HG03108 (cell line): ENCODE data around the gene FARP1.

Experiments used
- ATAC-seq: cut with Tn5 transposase; IDR thresholded peaks from one replicate; pipeline ENCODE4 v1.9.1; 2021; ENCODE audit warnings: moderate library complexity; ENCODE audit not compliant: unreplicated experiment

Gene FARP1

DNA sequence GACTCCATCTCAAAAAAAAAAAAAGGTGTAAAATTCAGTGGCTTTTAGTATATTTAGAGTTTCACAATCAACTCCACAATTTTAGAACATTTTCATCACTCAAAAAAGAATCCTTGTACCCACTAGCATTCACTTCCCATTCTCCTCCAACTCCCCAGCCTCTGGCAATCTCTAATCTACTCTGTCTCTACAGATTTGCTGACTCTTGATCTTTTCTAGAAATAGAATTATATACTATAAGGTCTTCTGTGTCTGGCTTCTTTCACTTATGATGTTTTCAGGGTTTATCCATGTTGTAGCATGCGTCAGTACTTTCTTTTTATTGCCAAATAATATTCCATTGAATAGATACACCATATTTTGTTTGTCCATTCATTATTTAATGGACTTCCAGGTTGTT lies 8.0 kb upstream of the FARP1 start:
- ATAC-seq = no peak

DNA sequence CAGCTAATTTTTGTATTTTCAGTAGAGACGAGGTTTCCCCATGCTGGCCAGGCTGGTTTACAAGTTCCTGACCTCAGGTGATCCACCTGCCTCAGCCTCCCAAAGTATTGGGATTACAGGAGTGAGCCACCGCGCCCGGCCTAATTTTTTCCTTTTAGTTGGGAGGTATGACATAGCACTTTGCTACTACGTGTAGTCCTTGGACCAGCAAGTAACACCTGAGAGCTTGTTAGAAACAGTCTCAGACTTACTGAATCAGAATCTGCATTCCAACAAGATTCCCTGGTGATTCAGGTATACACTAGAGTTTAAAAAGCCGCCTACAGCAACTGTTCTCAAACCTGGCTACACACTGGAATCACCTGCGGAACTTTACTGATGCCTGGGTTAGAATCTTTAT lies 1.8 kb upstream of the FARP1 start:
- no peak for ATAC-seq

DNA sequence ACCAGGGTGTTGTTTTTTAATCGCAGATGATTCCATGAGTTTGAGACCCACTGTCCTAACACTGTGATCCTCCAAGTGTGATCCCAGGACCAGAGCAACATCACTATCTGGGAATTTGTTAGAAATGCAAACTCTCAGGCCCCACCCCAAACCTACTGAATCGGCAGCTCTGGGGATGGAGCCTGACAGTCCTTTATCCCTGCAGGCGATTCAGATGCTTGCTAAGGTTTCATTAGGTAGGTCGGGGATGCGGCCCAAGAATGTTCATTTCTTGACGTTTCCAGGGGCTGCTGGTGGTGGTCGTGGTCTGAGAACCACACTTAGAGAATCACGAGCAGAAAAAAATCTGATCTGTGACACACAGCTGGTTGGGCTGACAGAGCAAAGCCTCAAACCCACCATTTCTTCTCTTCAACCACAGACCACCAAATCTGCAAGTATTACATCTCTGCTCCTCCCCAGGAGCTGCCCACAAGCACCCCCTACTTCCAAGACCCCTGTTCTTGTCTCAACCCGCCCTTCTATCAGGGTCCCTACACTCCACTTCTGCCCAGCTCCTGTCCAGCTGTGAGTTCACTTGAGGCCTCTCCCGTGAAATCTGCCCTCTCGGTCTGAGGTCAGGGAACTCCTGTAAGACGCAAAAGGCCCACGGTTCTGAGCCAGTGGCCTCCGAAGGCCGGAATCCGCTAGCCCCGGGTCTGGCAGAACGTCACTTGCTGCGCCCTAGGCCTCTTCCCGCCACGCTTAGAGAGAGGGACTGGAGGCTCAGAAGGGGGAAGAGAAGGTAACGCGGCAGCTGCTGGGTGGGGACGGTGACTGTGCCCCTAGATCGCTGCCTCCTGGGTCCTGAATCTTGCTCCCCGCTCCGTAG lies 1.1 kb upstream of the FARP1 start:
- peak; percentile 13 for ATAC-seq

DNA sequence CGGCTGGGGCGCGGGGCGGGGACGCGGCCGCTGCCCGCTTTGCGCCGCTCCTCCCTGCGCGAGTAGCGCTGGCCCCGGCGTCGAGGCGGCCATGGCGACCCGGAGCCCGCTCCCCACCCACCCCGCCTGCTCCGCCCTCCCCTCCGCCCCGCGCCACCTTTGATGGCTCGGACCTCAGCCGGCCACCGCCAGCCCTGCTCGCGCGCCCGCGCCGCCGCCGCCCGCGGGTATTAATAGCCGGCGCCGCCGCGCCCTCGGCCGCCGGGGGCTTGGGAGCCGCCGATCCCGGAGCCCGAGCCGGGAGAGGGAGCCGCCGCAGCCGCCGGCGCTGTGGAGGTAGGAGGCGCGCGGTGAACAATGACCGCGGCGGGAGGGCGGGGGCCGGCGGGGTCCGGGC lies 261 bp downstream of the FARP1 start:
- peak; percentile 29 for ATAC-seq

DNA sequence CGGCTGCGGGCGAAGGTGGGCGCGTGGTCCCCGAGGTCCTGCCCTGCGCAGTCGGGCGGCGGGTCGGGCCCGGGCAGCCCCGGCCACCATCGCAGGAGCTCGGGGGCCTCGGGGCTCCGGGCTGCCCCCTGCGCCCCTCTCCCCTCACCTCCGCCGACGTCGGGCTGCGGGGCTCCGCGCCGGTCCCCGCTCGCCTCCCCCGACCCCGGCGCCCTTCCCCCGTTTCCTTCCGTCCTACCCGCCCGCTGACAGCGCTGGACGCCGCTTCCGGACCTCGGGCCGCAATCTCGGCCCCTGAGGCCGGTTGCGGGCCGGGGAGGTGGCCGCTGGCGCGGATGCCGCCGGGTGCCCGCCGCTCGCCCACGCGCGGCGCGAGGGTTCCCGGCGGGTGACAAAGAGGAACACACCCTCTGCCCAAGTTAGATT lies 720 bp downstream of the FARP1 start:
- no peak for ATAC-seq

DNA sequence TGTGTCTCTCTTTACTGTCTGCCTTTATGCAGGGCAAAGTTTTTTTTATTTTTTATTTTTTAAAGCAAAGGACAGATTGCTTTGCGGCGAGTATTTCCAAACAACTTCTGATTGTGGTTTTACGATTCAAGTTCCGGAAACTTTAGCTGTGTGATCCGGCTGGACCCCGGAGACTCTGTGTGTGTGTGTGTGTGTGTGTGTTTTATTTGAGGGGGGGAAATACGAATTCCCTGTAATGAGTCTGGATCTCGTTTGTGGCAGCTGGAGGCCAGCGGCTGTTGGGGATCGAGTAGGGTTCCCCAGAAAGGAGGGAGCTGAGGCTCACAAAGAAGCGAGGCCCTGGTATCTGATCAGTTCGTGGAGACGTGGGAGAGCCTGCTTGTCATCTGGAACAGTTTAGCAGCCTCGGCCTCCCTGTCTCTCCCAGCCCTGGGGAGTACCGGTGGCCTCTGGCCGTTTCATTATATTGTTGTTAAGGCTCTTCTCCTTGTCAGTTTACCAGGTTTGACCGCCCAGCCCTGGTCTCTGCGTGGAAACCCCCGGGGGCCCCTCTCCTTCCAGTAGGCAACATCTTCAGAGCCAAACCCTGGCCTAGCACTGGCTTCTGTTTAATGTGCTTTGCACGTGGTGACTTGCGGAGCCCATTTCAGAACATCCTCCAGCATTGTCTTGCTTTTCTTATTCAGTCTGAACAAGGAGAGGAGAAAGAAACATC lies 1.3 kb downstream of the FARP1 start:
- ATAC-seq = no peak

DNA sequence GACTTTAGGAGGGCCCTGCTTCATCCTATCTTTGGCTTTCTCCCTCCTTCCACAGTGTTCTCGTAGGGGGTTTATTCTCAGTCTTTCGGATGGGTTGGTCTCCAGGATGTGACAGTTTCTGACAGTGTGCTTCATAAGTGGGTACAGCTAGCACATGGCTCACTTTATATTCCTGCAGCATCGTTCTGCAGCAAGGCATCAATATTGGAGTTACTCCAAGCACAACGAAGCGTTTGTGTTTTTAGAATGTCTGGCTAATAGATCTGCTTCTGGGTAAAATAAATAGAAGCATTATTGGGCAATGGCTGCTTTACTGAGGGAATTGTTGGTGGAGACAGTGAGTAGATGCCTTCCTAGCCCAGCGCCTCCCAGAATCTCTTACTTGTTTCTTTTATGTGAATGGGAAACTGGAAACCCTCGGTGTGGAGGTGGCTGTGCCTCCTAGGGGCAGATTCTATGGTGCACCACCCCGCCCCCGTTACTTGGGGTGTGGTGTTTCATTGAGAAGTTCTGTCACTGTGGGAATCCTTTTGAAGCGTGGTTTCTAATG lies 2.0 kb downstream of the FARP1 start:
- no peak for ATAC-seq

DNA sequence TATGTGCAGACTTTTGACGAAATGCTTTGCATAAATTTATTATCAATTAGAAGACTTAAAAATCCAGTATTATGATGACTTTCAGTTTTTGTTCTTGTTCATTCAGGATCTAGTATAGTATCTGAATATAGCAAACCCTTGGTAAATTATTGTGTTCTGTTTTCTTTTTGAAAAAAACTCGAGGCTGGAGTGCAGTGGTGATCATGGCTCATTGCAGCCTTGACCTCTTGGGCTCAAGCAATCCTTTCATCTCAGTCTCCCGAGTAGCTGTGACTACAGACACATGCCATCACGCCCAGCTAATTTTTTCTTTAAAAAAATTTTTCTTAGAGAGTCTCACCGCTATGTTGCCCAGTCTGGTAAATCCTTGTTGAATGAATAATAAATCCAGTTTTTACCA lies 4.6 kb downstream of the FARP1 start:
- ATAC-seq = no peak

DNA sequence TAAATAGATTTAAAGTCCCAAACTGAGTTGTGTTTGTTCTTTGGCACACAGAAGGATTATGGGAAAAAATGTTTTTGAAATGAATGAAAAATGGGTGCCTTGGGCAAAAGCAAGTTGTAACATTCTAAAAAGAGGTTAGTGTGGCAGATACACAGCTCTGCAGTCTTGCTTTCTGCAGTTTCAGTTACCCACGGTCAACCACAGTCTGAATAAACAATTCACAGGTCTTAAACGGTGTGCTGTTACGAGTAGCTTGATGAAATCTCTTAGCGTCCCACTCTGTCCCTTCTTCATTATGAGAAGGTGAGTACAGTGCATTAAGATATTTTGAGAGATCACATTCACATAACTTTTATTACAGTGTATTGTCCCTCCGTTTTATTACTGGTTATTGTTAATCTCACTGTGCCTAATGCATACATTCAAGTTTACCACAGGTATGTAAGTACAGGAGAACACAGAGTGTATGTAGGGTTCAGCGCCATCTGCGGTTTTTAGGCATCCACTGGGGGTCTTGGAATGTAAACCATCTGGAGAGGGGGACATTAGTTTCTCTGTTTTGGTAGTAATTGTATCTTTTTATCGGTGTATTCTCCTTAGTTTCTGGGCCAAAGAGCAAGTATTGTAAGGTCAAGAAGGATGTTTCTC lies 8.1 kb downstream of the FARP1 start:
- no peak for ATAC-seq

DNA sequence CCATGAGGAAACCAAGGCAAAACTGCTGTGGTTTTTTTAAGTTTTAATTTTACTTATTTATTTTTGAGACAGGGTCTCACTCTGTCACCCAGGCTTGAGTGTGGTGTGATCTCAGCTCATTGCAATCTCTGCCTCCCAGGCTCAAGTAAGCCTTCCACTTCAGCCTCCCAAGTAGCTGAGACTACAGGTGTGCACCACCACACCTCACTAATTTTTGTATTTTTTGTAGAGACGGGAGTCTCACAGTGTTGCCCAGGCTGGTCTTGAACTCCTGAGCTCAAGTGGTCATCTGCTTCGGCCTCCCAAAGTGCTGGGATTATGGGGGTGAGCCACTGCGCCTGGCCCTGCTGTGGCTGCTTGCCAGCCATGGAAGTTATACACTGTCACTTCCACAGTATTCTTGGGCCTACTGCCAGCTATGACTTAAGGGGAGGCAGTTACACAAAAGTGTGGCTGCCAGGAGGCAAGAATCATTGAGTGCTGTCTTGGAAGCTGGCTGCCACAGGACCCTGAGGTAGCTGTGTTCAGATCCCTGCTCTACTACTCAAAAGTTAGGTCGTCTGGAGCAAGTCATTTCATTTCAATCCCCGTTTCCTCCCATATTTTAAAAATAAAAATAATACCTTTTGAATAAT lies 12.7 kb downstream of the FARP1 start:
- no peak for ATAC-seq

DNA sequence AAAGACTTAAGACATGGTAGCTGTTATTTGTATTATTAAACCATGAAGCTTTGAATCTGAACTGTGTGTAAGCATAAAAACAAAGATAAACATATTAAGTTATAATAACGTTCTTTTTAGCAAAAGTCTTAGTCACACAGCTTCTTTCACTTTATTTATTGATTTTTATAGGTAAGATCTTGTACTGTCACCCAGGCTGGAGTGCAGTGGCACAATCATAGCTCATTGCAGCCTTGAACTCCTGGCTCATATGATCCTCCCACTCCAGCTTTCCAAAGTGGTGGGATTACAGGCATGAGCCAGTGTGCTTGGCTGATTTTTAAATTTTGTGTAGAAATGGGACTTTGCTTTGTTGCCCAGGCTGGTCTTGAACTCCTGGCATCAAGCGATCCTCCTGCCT lies 13.4 kb downstream of the FARP1 start:
- ATAC-seq = no peak

DNA sequence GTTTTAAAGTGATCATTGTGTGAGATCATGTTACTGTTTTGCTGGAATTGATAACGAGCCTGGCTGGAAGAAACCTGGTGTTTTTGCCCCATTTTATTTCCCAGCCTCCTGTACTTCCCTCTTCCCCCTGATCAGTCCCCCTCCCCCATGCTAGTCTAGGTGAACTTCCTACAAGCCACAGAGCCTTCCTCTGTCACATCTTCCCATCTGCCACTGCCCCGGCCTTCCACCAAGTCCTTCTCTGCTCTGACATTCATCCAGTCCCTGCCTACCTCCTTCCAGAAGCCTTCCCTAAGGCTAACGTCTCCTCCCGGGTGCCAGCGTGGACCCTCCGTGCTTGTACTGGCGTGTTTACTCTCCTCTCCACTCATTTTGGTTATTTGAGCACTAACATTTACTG lies 14.3 kb downstream of the FARP1 start:
- ATAC-seq = no peak

DNA sequence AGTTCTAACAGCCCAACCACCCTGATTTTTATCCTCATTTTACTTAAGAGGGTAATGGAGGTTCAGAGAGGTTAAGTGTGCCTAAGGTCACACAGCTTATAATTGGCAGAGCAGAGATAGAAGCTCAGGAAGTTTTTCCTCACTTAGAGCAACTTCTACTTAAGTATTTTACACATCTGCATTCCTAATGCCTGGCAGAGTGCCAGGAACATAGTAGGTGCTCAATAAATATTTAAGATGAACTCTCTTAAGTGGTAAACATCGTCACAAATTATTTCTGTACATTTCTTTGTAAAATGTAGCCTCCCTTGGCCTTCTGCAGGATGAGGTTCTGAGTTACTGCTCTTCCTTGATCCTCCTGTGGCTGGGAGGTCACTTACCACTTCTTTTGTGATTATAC lies 14.7 kb downstream of the FARP1 start:
- ATAC-seq = no peak

DNA sequence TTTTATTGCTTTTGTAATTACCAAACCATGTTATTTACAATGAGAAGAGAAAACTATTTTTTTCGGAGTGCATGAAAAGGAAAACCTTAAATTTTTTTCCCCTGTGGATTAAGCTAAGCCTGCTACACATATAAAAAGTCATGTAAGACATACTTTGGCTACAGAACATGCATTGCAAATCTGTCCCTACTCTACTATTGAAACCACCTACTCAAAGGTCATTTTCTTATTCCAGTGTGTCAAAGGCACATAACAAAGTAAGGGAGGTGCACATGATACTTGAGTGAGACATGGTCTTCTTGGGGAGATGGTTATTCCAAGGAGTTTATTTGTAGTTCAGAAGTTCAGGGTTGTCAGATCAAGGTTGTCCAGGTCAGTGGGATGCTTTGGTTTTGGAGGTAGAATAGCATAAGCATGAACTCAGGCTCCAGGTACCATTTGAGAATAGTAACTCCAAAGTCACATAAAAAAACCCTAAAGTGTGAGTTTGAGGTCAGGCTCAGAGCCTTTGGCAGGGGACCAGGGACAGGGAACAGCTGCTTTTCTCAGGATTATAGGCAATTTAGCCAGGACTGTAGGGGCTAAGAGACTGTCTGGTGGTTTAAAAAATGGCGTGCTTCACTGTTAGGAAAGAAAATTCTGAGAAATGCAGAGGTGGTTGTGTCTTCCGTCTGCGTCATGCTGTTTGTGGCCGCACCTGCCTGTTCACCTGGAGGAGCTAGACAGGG lies 15.4 kb downstream of the FARP1 start:
- ATAC-seq = no peak

DNA sequence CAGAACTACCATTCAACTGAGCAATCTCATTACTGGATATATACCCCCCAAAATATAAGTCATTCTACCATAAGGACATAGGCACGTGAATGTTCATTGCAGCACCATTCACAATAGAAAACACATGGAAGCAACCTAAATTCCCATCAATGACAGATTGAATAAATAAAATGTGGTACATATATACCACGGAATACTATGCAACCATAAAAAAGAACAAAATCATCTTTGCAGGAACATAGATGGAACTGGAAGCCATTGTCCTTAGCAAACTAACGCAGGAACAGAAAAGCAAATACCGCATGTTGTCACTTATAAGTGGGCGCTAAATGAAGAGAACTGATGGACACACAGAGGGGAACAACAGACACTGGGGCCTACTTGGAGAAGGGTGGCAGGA lies 20.0 kb downstream of the FARP1 start:
- no peak for ATAC-seq

DNA sequence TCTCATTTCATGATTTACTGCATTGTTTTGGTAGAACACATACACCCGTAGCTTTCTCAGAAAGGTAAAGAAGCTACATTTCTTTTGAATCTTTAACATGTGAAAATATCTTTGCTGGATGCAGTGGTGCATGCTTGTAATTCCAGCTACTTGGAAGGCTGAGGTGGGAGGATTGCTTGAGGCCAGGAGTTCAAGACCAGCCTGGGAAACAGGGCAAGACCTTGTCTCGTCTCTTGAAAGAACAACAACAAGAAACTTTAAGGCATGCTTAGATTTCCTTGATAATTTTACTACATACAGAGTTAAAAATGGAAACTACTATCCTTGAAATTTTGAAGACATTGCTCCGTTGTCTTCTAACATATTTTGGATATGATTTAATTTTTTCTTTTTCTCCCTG lies 26.4 kb downstream of the FARP1 start:
- ATAC-seq = no peak

DNA sequence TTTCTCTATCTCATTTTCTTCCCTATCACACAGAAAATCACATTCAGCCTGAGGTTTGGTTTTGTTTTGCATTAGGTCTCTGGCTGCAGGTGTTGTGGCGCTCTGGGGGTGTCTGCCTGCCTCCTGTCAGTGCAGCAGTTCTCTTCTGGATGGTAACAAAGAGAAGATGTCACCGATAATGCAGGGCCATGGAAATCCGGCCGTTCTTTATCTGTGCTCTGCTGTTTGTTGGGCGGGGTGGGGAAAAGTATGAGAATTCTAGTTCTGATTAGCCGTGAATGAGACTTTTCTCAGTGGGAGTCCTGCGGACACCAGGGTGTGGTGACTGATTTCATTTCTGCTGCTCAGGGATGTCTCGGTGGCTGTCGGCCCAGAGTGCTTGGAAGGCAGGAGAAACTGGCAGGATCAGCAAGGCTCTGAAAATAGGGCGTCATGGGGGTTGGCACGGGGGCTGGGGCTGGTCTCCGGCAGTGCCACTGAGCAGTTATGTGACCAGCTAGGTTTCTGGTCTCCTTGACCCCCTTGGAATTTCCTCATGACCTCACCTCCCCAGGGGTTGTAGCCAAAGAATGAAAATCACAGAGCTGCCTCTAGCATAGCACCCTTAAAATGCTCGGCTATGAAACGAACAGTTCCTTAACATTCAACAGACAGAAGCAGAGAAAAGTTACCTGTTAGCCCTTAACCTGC lies 29.2 kb downstream of the FARP1 start:
- ATAC-seq = no peak

DNA sequence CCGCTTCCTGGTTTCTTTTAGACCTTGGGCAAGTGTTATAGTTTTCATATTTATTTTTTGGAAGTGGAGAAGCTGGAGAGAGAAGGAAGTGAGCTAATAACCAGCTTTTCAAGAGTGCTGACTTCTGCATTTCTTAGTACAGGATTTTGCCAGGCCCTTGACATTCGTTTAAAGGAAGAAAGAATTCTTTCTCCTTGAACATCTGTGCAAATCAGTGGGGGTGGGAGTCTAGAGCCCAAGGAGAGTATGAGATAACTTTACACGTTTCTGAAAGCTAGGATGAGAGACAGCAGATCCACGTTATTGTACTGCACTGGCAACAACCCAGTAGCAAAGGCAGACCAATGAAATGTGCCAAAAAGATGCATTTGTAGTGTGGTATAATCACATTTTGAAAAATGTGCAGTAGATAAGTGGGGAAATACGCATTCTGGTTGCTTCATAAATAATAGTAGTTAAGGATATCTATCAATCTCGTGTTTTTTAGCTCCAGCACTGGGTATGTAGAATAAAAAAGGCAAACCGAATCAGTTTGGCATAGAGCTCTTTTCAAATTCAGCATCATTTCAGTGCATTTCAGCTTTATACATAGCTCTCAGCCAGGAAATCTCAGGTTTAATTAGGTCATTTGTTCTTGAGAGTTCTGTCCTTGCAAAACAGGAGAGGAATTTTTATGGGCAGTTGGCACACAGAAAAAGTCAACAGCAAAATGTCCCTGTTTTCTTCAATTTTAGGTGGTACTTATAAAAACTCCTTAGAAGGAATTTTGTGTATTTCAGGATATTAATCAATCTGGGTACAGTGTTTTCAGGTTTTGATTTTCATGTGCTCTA lies 29.9 kb downstream of the FARP1 start:
- ATAC-seq = no peak
